Measurements from ENCODE around the gene PPIP5K2. TPM values are rescaled to one million over a fixed set of nuclear protein-coding genes. Genes with fewer than 3 reads are reported as not detected.

Gene PPIP5K2
- total and polyA plus RNA-seq, 4 donors, result 9.7 to 38.6 (median 27.4) TPM

GRCh38 chr5:103090791-103091190 is 29.3 kb upstream of the PPIP5K2 start (continued):
- TF ChIP-seq CTCF (IDR thresholded peaks at IDR 0.05; ENCODE audit: low read depth, low read length, missing input control), result no peak
- TF ChIP-seq GABPA (IDR thresholded peaks at IDR 0.05 in 1 of 2, conservative IDR thresholded peaks at IDR 0.05 in 1 of 2), result no peak
- TF ChIP-seq MAX (IDR thresholded peaks at IDR 0.05), result no peak
- no peak for TF ChIP-seq SP1 (IDR thresholded peaks at IDR 0.05)
- TF ChIP-seq NR2F2 (IDR thresholded peaks at IDR 0.05), result no peak

GRCh38 chr5:103092676-103093075 is 27.4 kb upstream of the PPIP5K2 start:
- Histone ChIP-seq H3K9me3 (ENCODE audit: control insufficient read depth in 4 of 4, low read length in 3 of 4) (peaks cover 0 to 3% (median 0%) of the 10 kb centered on the region in 4 donors), H3K4me3 (ENCODE audit: low read depth in 1 of 3, low read length in 3 of 3) (no peak overlapping the region), H3K9ac (ENCODE audit: low read depth in 1 of 2, low read length in 2 of 2) (no peak overlapping the region), H3K36me3 (ENCODE audit: control insufficient read depth in 4 of 4, insufficient read depth in 3 of 4, low read depth in 1 of 4, low read length in 3 of 4) (peaks cover 0 to 18% (median 11%) of the 10 kb centered on the region in 4 donors), H3K4me1 (ENCODE audit: control insufficient read depth in 4 of 4, insufficient read depth in 4 of 4, low read length in 3 of 4) (no peaks in the 10 kb centered on the region), H3K27ac (ENCODE audit: low read depth in 1 of 2, low read length in 2 of 2) (no peak overlapping the region), H3K27me3 (ENCODE audit: control insufficient read depth in 4 of 4, insufficient read depth in 4 of 4, low read length in 3 of 4) (no peaks in the 10 kb centered on the region)
- no peak for DNase-seq (ENCODE audit: low spot score)
- 95% methylated on average over 3 of the region's 3 CpGs for WGBS
- TF ChIP-seq CTCF (IDR thresholded peaks at IDR 0.05; ENCODE audit: low read depth, low read length, missing input control), result no peak
- no peak for TF ChIP-seq SP1 (IDR thresholded peaks at IDR 0.05)
- no peak for TF ChIP-seq HNF4G (IDR thresholded peaks at IDR 0.05)
- no peak for TF ChIP-seq FOXA2 (IDR thresholded peaks at IDR 0.05)

- Histone ChIP-seq H3K9ac (ENCODE audit: low read depth in 1 of 2, low read length in 2 of 2) (no peak overlapping the region), H3K4me1 (ENCODE audit: control insufficient read depth in 4 of 4, insufficient read depth in 4 of 4, low read length in 3 of 4) (no peaks in the 10 kb centered on the region), H3K9me3 (ENCODE audit: control insufficient read depth in 4 of 4, low read length in 3 of 4) (peaks cover 0 to 3% (median 0%) of the 10 kb centered on the region in 4 donors), H3K36me3 (ENCODE audit: control insufficient read depth in 4 of 4, insufficient read depth in 3 of 4, low read depth in 1 of 4, low read length in 3 of 4) (peaks cover 0 to 14% (median 8%) of the 10 kb centered on the region in 4 donors), H3K4me3 (ENCODE audit: low read depth in 1 of 3, low read length in 3 of 3) (no peak overlapping the region), H3K27me3 (ENCODE audit: control insufficient read depth in 4 of 4, insufficient read depth in 4 of 4, low read length in 3 of 4) (no peaks in the 10 kb centered on the region), H3K27ac (ENCODE audit: low read depth in 1 of 2, low read length in 2 of 2) (no peak overlapping the region)
- DNase-seq (ENCODE audit: low spot score), result no peak
- WGBS, result 96% methylated on average over 1 of the region's 1 CpG
- TF ChIP-seq ZBTB33 (IDR thresholded peaks at IDR 0.05) (no peak), NR2F2 (IDR thresholded peaks at IDR 0.05) (no peak), ATF3 (IDR thresholded peaks at IDR 0.05) (no peak), FOXA2 (IDR thresholded peaks at IDR 0.05) (no peak), HNF4A (conservative IDR thresholded peaks at IDR 0.05) (no peak), SP1 (IDR thresholded peaks at IDR 0.05) (no peak), YY1 (IDR thresholded peaks at IDR 0.05) (no peak), RAD21 (IDR thresholded peaks at IDR 0.05) (no peak), HNF4G (IDR thresholded peaks at IDR 0.05) (no peak), EGR1 (IDR thresholded peaks at IDR 0.05; ENCODE audit: low read depth in 2 of 2) (no peak), FOXA1 (IDR thresholded peaks at IDR 0.05) (no peak), JUND (IDR thresholded peaks at IDR 0.05) (no peak), GABPA (IDR thresholded peaks at IDR 0.05 in 1 of 2, conservative IDR thresholded peaks at IDR 0.05 in 1 of 2) (no peak), REST (IDR thresholded peaks at IDR 0.05) (no peak), RXRA (IDR thresholded peaks at IDR 0.05) (no peak), CTCF (IDR thresholded peaks at IDR 0.05; ENCODE audit: low read depth, low read length, missing input control) (no peak), MAX (IDR thresholded peaks at IDR 0.05) (no peak)
These were observed 26.4 kb upstream of the PPIP5K2 start for GRCh38 chr5:103093727-103094126.

All from liver (tissue), 9 donors.